NT2/D1 (cell line): ENCODE results near the gene ABCC10.

Experiments used
- DNase-seq: peaks from one replicate; pipeline ENCODE4 v3.0.0-alpha.2; 2011; ENCODE audit warnings: low read depth, low spot score
- H3K27me3 ChIP-seq: 2 replicates; pipeline ENCODE4 v1.6.0; 2011; ENCODE audit warnings: mild to moderate bottlenecking; ENCODE audit not compliant: insufficient read length, insufficient read depth
- H3K36me3 ChIP-seq: 2 replicates; pipeline ENCODE4 v1.6.1; 2011; ENCODE audit warnings: mild to moderate bottlenecking, low read length, mixed read lengths; ENCODE audit not compliant: insufficient read depth, insufficient read length
- H3K4me1 ChIP-seq: 2 replicates; pipeline ENCODE4 v1.5.1; 2011; ENCODE audit not compliant: insufficient read depth, insufficient read length
- H3K4me3 ChIP-seq: 2 replicates; pipeline ENCODE4 v1.5.1; 2011; ENCODE audit warnings: low read depth; ENCODE audit not compliant: insufficient read length
- H3K9ac ChIP-seq: 2 replicates; pipeline ENCODE4 v1.6.0; 2011; ENCODE audit warnings: low read depth; ENCODE audit not compliant: insufficient read length
- H3K9me3 ChIP-seq: 2 replicates; pipeline ENCODE4 v1.5.1; 2011; ENCODE audit warnings: mild to moderate bottlenecking, low read length; ENCODE audit not compliant: insufficient read depth
- SUZ12 ChIP-seq: IDR thresholded peaks from 2 replicates; pipeline ENCODE4 v1.6.1; 2011; ENCODE audit not compliant: insufficient read length, insufficient read depth; ENCODE audit errors: extremely low read depth
- YY1 ChIP-seq: IDR thresholded peaks from 2 replicates; pipeline ENCODE4 v1.6.1; 2011; ENCODE audit not compliant: insufficient read length, insufficient read depth
- ZNF274 ChIP-seq: IDR thresholded peaks from 2 replicates; pipeline ENCODE4 v1.6.1; 2011; ENCODE audit warnings: mild to moderate bottlenecking, low read depth, low read length

The ABCC10 gene

DNA sequence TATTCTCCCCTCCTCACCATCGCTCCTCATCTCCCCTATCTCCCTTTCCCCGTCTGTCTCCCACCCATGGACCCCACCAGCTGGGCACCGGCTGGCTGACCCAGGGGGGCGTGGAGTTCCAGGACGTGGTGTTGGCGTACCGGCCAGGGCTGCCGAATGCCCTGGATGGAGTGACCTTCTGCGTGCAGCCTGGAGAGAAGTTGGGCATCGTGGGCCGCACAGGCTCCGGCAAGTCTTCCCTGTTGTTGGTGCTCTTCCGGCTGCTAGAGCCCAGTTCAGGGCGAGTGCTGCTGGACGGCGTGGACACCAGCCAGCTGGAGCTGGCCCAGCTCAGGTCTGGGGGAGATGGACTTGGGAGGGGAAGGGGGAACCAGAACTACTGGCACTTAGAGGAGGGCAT is 20.3 kb downstream of the ABCC10 start:
- TF ChIP-seq YY1 (no peak), ZNF274 (no peak), SUZ12 (no peak)
- Histone ChIP-seq H3K36me3 (peaks cover 80% of the 10 kb centered on the region), H3K9me3 (no peaks in the 10 kb centered on the region), H3K9ac (no peak overlapping the region), H3K4me1 (no peaks in the 10 kb centered on the region), H3K27me3 (no peaks in the 10 kb centered on the region), H3K4me3 (no peak overlapping the region)
- no peak for DNase-seq

GRCh38 chr6:43448916-43449315 is 21.6 kb downstream of the ABCC10 start:
- TF ChIP-seq YY1 (no peak), SUZ12 (no peak), ZNF274 (no peak)
- DNase-seq = no peak
- Histone ChIP-seq H3K36me3 (peaks cover 75% of the 10 kb centered on the region), H3K27me3 (no peaks in the 10 kb centered on the region), H3K9me3 (no peaks in the 10 kb centered on the region), H3K9ac (no peak overlapping the region), H3K4me3 (no peak overlapping the region), H3K4me1 (no peaks in the 10 kb centered on the region)

DNA sequence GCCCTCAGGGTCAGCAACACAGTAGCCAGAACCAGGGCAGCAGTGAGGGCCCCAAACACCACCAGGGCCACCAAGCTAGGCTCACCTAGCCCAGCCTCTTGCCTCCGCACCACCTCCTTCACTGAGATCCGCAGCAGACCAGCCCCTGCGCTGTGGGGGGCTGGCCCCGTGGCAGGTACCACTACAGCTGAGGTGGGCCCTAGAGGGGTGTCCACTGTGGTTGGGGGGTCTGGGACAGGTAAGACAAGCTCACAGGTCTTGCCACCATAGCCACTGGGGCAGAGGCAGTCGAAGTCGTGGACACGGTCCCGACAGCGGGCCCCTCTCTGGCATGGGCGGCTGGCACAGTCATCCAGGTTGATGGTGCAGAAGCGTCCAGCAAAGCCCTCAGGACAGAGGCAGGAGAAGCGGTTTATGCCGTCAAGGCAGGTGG is 23.4 kb downstream of the ABCC10 start:
- H3K36me3 ChIP-seq = peaks cover 64% of the 10 kb centered on the region

DNA sequence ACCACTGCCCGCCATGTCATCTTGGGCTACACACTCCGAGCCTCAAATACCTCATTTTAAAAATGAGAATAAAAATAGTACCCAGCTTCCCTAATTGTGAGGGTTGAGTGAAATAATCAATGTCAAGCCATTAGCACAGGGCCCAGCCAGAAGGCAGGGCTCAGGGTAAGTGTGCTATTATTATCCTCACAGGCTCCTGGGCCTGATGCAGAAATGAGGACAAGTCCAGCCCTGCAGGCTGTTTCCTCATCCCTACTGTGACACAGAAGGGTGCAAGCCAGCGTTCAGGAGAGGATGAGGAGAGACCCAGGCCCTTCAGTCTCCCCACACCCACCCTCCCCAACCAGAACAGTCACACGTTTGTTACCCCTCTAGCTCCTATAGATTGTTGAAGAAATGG is 24.0 kb downstream of the ABCC10 start:
- H3K4me1 ChIP-seq = no peaks in the 10 kb centered on the region
- H3K9me3 ChIP-seq = no peaks in the 10 kb centered on the region
- H3K4me3 ChIP-seq = no peak overlapping the region
- H3K36me3 ChIP-seq = peaks cover 59% of the 10 kb centered on the region
- DNase-seq = no peak
- TF ChIP-seq ZNF274 = no peak
- no peak overlapping the region for H3K9ac ChIP-seq
- peaks cover 5% of the 10 kb centered on the region for H3K27me3 ChIP-seq

More for the DNA sequence above, 23.4 kb downstream of the ABCC10 start:
- TF ChIP-seq ZNF274 (no peak), SUZ12 (no peak), YY1 (no peak)
- no peaks in the 10 kb centered on the region for H3K9me3 ChIP-seq
- no peak for DNase-seq
- no peak overlapping the region for H3K9ac ChIP-seq
- no peak overlapping the region for H3K4me3 ChIP-seq
- peaks cover 1% of the 10 kb centered on the region for H3K27me3 ChIP-seq
- H3K4me1 ChIP-seq = no peaks in the 10 kb centered on the region

DNA sequence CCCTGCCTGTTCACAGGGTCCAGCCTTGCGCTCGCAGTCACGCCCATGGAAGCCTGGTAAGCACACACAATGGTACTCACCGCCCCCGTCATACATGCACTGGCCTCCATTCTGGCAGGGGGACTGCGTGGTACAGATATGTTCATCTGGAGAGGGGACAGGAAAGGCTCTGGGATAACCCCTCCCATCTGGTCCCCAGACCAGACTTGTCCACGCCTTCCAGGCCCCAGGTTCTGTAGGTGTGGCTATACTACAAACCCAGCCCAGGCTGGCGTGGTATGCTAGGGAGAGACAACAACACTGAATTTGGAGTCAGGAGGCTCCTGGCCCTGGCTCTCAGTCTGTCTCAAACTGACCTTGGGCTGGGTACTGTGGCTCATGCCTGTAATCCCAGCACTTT is 24.6 kb downstream of the ABCC10 start:
- Histone ChIP-seq H3K36me3 (peaks cover 56% of the 10 kb centered on the region), H3K9ac (no peak overlapping the region), H3K9me3 (peaks cover 5% of the 10 kb centered on the region), H3K4me1 (no peaks in the 10 kb centered on the region), H3K4me3 (no peak overlapping the region), H3K27me3 (peaks cover 11% of the 10 kb centered on the region)
- DNase-seq = no peak
- no peak for TF ChIP-seq YY1
- TF ChIP-seq SUZ12 = no peak
- TF ChIP-seq ZNF274 = no peak

GRCh38 chr6:43452896-43453295 is 25.6 kb downstream of the ABCC10 start:
- Histone ChIP-seq H3K9ac (no peak overlapping the region), H3K9me3 (peaks cover 9% of the 10 kb centered on the region), H3K4me1 (no peaks in the 10 kb centered on the region), H3K4me3 (no peak overlapping the region), H3K27me3 (peaks cover 13% of the 10 kb centered on the region), H3K36me3 (peaks cover 47% of the 10 kb centered on the region)
- no peak for DNase-seq
- no peak for TF ChIP-seq ZNF274
- no peak for TF ChIP-seq YY1
- TF ChIP-seq SUZ12 = no peak

GRCh38 chr6:43453831-43454230 is 26.5 kb downstream of the ABCC10 start:
- TF ChIP-seq ZNF274 (no peak), SUZ12 (no peak), YY1 (no peak)
- DNase-seq = no peak
- Histone ChIP-seq H3K27me3 (peaks cover 13% of the 10 kb centered on the region), H3K9ac (no peak overlapping the region), H3K4me3 (no peak overlapping the region), H3K36me3 (peaks cover 37% of the 10 kb centered on the region), H3K4me1 (no peaks in the 10 kb centered on the region), H3K9me3 (peaks cover 9% of the 10 kb centered on the region)

DNA sequence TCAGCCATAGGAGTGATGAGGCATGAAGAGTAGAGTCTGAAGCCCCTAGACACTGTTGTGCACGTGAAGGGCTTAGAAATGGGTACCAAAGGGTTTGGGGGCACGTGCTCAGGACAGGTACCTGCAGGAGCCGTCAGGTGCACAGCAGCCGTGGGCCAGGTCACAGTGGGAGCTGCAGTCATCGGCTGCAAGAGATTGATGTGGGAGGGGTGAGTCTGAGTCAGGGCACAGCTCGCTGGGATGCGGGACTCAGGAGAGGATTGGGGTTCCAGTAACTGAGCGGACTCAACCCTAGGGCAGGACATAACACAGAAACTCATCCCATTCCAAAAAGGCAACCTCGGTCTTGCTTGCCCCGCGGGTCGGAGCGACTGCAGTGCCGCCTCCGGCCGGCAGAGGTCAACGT is 27.0 kb downstream of the ABCC10 start:
- H3K4me1 ChIP-seq = no peaks in the 10 kb centered on the region
- H3K9ac ChIP-seq = peak overlapping the region; percentile 79
- peak; percentile 71 for DNase-seq
- H3K27me3 ChIP-seq = peaks cover 13% of the 10 kb centered on the region
- peaks cover 33% of the 10 kb centered on the region for H3K36me3 ChIP-seq
- peaks cover 9% of the 10 kb centered on the region for H3K9me3 ChIP-seq
- peak overlapping the region; percentile 42 for H3K4me3 ChIP-seq
- TF ChIP-seq YY1 (no peak), ZNF274 (no peak)
